Measurements from ENCODE around the gene BATF3. TPM values are rescaled to one million over a fixed set of nuclear protein-coding genes. Genes with fewer than 3 reads are reported as not detected.

BATF3 gene
- total and polyA plus RNA-seq, 2 of the 4 experiments (the other 2 are of a cell fraction), result 1.6 to 3.9 TPM

DNA sequence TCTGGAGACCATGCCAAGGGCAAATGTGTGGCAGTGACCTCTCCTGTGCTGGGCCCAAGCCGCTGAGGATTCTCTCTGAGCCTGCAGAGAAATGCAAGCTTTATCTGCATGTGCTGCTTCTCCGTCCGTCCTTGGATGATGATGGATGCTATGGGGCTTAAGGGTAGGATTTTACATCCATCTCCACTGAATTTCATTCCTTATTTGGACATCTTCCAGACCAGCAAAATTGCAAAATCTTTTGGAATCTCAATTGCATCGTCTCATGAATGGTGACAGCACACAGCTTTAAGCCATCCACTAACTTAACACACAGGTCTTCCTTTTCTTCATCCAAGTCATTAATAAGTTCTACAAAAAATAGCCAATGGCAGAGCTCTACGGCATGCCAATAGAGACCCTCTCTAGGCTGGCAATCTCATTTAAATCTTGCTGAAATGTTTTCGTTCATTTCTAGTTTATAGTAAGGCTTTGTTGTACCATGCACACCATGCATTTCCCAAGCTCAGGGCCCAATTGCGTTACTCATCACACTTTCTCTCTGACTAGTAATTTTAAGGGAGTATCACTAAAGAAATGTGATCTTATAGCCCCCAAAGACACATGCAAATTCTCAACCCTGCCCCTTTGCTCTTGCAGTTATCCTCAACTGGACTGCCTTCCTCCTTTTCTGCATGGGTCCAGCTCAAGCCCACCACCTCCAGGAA is 11.1 kb downstream of the BATF3 start:
- no peak overlapping the region for H2AK9ac ChIP-seq (replicated peaks; ENCODE audit: low read depth, low read length, poor library complexity)
- peak overlapping the region; percentile 40; the same call in 1 of the 2 replicates for H3K14ac ChIP-seq (replicated peaks; ENCODE audit: low read depth, low read length)
- no peak overlapping the region for H2AFZ ChIP-seq (replicated peaks; ENCODE audit: low read length, poor library complexity)
- CTCF ChIA-PET, result interaction anchor here (0.6 to 1.0 kb wide), 2 partner anchors 10 to 130 kb away, joined by 3 read pairs; no protein-coding TSS in a partner anchor
- no peaks in the 10 kb centered on the region for H3K9me3 ChIP-seq (ENCODE audit: control insufficient read depth, insufficient read depth, low read length)
- H2BK15ac ChIP-seq (ENCODE audit: low read depth, low read length), result no peak overlapping the region; the same call in 1 of the 3 replicates
- no peak overlapping the region for H2BK20ac ChIP-seq (ENCODE audit: low read depth, low read length)
- no peak for TF ChIP-seq RFX5 (IDR thresholded peaks at IDR 0.05; ENCODE audit: low read depth, low read length)
- TF ChIP-seq RAD21 (IDR thresholded peaks at IDR 0.05; ENCODE audit: low read length), result no peak
- TF ChIP-seq, protein P1, sequence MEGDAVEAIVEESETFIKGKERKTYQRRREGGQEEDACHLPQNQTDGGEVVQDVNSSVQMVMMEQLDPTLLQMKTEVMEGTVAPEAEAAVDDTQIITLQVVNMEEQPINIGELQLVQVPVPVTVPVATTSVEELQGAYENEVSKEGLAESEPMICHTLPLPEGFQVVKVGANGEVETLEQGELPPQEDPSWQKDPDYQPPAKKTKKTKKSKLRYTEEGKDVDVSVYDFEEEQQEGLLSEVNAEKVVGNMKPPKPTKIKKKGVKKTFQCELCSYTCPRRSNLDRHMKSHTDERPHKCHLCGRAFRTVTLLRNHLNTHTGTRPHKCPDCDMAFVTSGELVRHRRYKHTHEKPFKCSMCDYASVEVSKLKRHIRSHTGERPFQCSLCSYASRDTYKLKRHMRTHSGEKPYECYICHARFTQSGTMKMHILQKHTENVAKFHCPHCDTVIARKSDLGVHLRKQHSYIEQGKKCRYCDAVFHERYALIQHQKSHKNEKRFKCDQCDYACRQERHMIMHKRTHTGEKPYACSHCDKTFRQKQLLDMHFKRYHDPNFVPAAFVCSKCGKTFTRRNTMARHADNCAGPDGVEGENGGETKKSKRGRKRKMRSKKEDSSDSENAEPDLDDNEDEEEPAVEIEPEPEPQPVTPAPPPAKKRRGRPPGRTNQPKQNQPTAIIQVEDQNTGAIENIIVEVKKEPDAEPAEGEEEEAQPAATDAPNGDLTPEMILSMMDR (conservative IDR thresholded peaks at IDR 0.05; ENCODE audit: low read depth, low read length), result no peak
- no peak for TF ChIP-seq FOS (IDR thresholded peaks at IDR 0.05; ENCODE audit: low read depth, low read length)
- peak; percentile 82 for TF ChIP-seq CEBPB (IDR thresholded peaks at IDR 0.05; ENCODE audit: low read depth, low read length)
- no peak for TF ChIP-seq MXI1 (IDR thresholded peaks at IDR 0.05; ENCODE audit: borderline replicate concordance, low read depth, low read length)
- no peak overlapping the region for H4K91ac ChIP-seq (ENCODE audit: insufficient read depth, low read depth, low read length)
- H3K27ac ChIP-seq (ENCODE audit: insufficient read depth, low read length), result no peak overlapping the region
- H2BK120ac ChIP-seq (ENCODE audit: low read depth, low read length), result peak overlapping the region; percentile 46; the same call in 1 of the 2 replicates
- H3K18ac ChIP-seq (ENCODE audit: low read depth, low read length), result no peak overlapping the region
- DNase-seq (peak; percentile 59), ATAC-seq (ENCODE audit: low read depth) (peak; percentile 53)
- no peak overlapping the region for H2AK5ac ChIP-seq (ENCODE audit: low read depth, low read length)
- dilution Hi-C loops (cut with HindIII; ENCODE audit: low sequenced_read_pairs, unreplicated experiment), result no loop called here
- 14% methylated on average over 1 of the region's 7 CpGs; no CpG with 5 or more reads in 1 of the 2 experiments for WGBS, 2 experiments (ENCODE audit: extremely low coverage in 2 of 2, insufficient read length in 1 of 2)
- no peak overlapping the region for H3K4me2 ChIP-seq (ENCODE audit: low read depth, low read length)
- no peak overlapping the region for H4K5ac ChIP-seq (ENCODE audit: low read depth, low read length)
- no peaks in the 10 kb centered on the region for H3K79me1 ChIP-seq (ENCODE audit: low read depth in 1 of 2, low read length in 2 of 2)
- H3K36me3 ChIP-seq (ENCODE audit: control insufficient read depth, insufficient read depth, low read length), result no peaks in the 10 kb centered on the region
- no peak overlapping the region for H4K8ac ChIP-seq (ENCODE audit: low read depth in 2 of 2, low read length in 2 of 2)
- no peak overlapping the region for H3K9ac ChIP-seq (ENCODE audit: low read depth, low read length)
- H3K9me1 ChIP-seq (ENCODE audit: insufficient read depth, low read length), result peaks cover 12% of the 10 kb centered on the region
- intact Hi-C loops (cut with micrococcal nuclease), result no loop called here
- H3K56ac ChIP-seq (ENCODE audit: extremely low read depth, insufficient read depth, low read length), result no peak overlapping the region
- POLR2A ChIA-PET (ENCODE audit: unreplicated experiment), result interaction anchor here (0.5 kb wide), 2 partner anchors 74 to 80 kb away, joined by 3 to 4 read pairs; no protein-coding TSS in a partner anchor
- peak overlapping the region; percentile 41; the same call in 1 of the 2 replicates for H3K4ac ChIP-seq (ENCODE audit: low read depth, low read length)
- H3K4me3 ChIP-seq (ENCODE audit: insufficient read depth, low read depth, low read length), result no peak overlapping the region
- in situ Hi-C loops (cut with MboI; ENCODE audit: low sequenced_read_pairs), result no loop called here
- H3K23ac ChIP-seq (ENCODE audit: low read depth, low read length), result no peak overlapping the region; the same call in 1 of the 2 replicates
- H2BK5ac ChIP-seq (ENCODE audit: low read depth, low read length, poor library complexity, severe bottlenecking), result no peak overlapping the region
- H3K27me3 ChIP-seq (ENCODE audit: control insufficient read depth, insufficient read depth, low read length), result no peaks in the 10 kb centered on the region
- H4K20me1 ChIP-seq (ENCODE audit: insufficient read depth, low read length), result no peaks in the 10 kb centered on the region
- BruUV-seq (replicated peaks), result no TSS peak
- H3K4me1 ChIP-seq (ENCODE audit: control insufficient read depth, insufficient read depth, low read length), result peaks cover 6% of the 10 kb centered on the region; the same call in 1 of the 2 replicates

All from IMR-90 (cell line).